OCI-LY3 (cell line): Measurements from ENCODE around the gene TMEM151A.

Experiments
- H2AFZ ChIP-seq: fragments of 200-600, 300-600 bp; shearing (Covaris generic); 2 replicates; pipeline ENCODE4 v1.6.0; 2014; ENCODE audit warnings: antibody characterized with exemption, low read depth, low read length
- H3K27ac ChIP-seq: fragments of 200-600, 300-600 bp; sonication (generic); 2 replicates; pipeline ENCODE4 v1.5.1; 2014; ENCODE audit warnings: mild to moderate bottlenecking, low read length, moderate library complexity, mixed read lengths
- H3K27me3 ChIP-seq: fragments of 200-600, 300-600 bp; sonication (generic); 2 replicates; pipeline ENCODE4 v1.6.1; 2014; ENCODE audit warnings: low read depth, low read length, mixed read lengths
- H3K36me3 ChIP-seq: fragments of 200-600, 300-600 bp; sonication (generic); replicated peaks from 2 replicates; pipeline ENCODE3; 2014; ENCODE audit warnings: low read depth, low read length, mixed read lengths
- H3K4me1 ChIP-seq: fragments of 300-600, 200-600 bp; sonication (generic); 2 replicates; pipeline ENCODE4 v1.6.1; 2014; ENCODE audit warnings: low read length, mixed read lengths
- H3K4me2 ChIP-seq: fragments of 200-600, 300-600 bp; sonication (generic); 2 replicates; pipeline ENCODE4 v1.6.1; 2014; ENCODE audit warnings: low read length, mixed read lengths
- H3K4me3 ChIP-seq: fragments of 300-600, 200-600 bp; sonication (generic); 2 replicates; pipeline ENCODE4 v1.5.1; 2014; ENCODE audit warnings: antibody characterized with exemption, mild to moderate bottlenecking, low read length, moderate library complexity
- H3K79me2 ChIP-seq: fragments of 300-600, 200-600 bp; shearing (Covaris generic); 2 replicates; pipeline ENCODE4 v1.6.1; 2014; ENCODE audit warnings: mild to moderate bottlenecking, low read length, mixed read lengths
- H3K9ac ChIP-seq: fragments of 300-600, 200-600 bp; shearing (Covaris generic); 2 replicates; pipeline ENCODE4 v1.6.0; 2014; ENCODE audit warnings: mild to moderate bottlenecking, low read length, moderate library complexity
- H3K9me3 ChIP-seq: fragments of 200-600, 300-600 bp; shearing (Covaris generic); 2 replicates; pipeline ENCODE4 v1.6.1; 2014; ENCODE audit warnings: low read length, mixed read lengths; ENCODE audit not compliant: insufficient read depth
- H4K20me1 ChIP-seq: fragments of 200-600, 300-600 bp; sonication (generic); 2 replicates; pipeline ENCODE4 v1.6.1; 2016; ENCODE audit warnings: low read length, mixed read lengths; ENCODE audit not compliant: insufficient read depth
- CTCF ChIP-seq: fragments of 200-600, 300-600 bp; sonication (generic); IDR thresholded peaks from 2 replicates; pipeline ENCODE4 v1.5.1; 2014; ENCODE audit warnings: antibody characterized with exemption, low read length, low read depth
- EZH2phosphoT487 ChIP-seq: fragments of 200-600 bp; shearing (Covaris generic); IDR thresholded peaks from 2 replicates; pipeline ENCODE4 v1.6.1; 2018; ENCODE audit warnings: antibody characterized with exemption, mixed run types, low read depth

The TMEM151A gene

GRCh38 chr11:66336234-66337102 is 44.8 kb downstream of the TMEM151A start, which contains the start of gene RIN1:
RIN1 (minus strand) TSS chr11:66336434; CDS start chr11:66336402, 32 bp downstream.
- Histone ChIP-seq H2AFZ (no peak within 1 kb of the TSS), H3K27ac (no peak within 1 kb of the TSS), H3K9ac (no peak within 1 kb of the TSS), H3K27me3 (no peaks in the 10 kb centered on the region), H4K20me1 (no peaks in the 10 kb centered on the region), H3K4me2 (no peak within 1 kb of the TSS), H3K4me3 (no peak within 1 kb of the TSS), H3K79me2 (no peaks in the 10 kb centered on the region), H3K4me1 (no peaks in the 10 kb centered on the region), H3K9me3 (no peaks in the 10 kb centered on the region), H3K36me3 (peaks cover 25% of the 10 kb centered on the region)
- TF ChIP-seq CTCF (peak; percentile 28), EZH2phosphoT487 (no peak)

- no peak overlapping the region for H3K27ac ChIP-seq
- H3K79me2 ChIP-seq: no peaks in the 10 kb centered on the region
- no peaks in the 10 kb centered on the region for H4K20me1 ChIP-seq
- no peaks in the 10 kb centered on the region for H3K27me3 ChIP-seq
- H3K4me1 ChIP-seq: no peaks in the 10 kb centered on the region
- no peaks in the 10 kb centered on the region for H3K9me3 ChIP-seq
- H3K36me3 ChIP-seq: peaks cover 29% of the 10 kb centered on the region
- no peak overlapping the region for H3K9ac ChIP-seq
- H3K4me3 ChIP-seq: no peak overlapping the region
- H3K4me2 ChIP-seq: no peak overlapping the region
- no peak overlapping the region for H2AFZ ChIP-seq
- TF ChIP-seq EZH2phosphoT487 (no peak), CTCF (no peak)
Observed at GRCh38 chr11:66337103-66337899, 45.6 kb downstream of the TMEM151A start.

- Histone ChIP-seq H3K4me3 (no peak overlapping the region), H3K9me3 (no peaks in the 10 kb centered on the region), H3K79me2 (peaks cover 9% of the 10 kb centered on the region), H3K36me3 (peaks cover 34% of the 10 kb centered on the region), H3K4me2 (no peak overlapping the region), H4K20me1 (no peaks in the 10 kb centered on the region), H3K4me1 (no peaks in the 10 kb centered on the region; the same call in 1 of the 2 replicates), H3K9ac (no peak overlapping the region), H3K27ac (no peak overlapping the region), H3K27me3 (no peaks in the 10 kb centered on the region), H2AFZ (no peak overlapping the region)
- TF ChIP-seq CTCF (no peak), EZH2phosphoT487 (no peak)
Observed at GRCh38 chr11:66338276-66339161, 46.8 kb downstream of the TMEM151A start.
